Sigmoid colon (tissue), 7 donors: Measurements from ENCODE around the gene KDM1B. TPM values are rescaled to one million over a fixed set of nuclear protein-coding genes. Genes with fewer than 3 reads are reported as not detected.

Source experiments
- DNase-seq: peaks from one replicate; pipeline ENCODE4 v3.0.0-alpha.2; 2019
- H3K27ac ChIP-seq, 4 donors: fragments of 200-600 bp; sonication (generic); one replicate each; pipeline ENCODE4 v1.5.1; 2016 to 2019; ENCODE audit warnings: mild to moderate bottlenecking in 1 of 4
- H3K27me3 ChIP-seq, 3 donors: fragments of 200-600 bp; sonication (generic); one replicate each; pipeline ENCODE4 v1.5.1; 2019; ENCODE audit warnings: mild to moderate bottlenecking in 1 of 3
- H3K36me3 ChIP-seq, 4 donors: fragments of 200-600 bp; sonication (generic); one replicate each; pipeline ENCODE4 v1.5.1; 2016 to 2019
- H3K4me1 ChIP-seq, 4 donors: fragments of 200-600 bp; sonication (generic); one replicate each; pipeline ENCODE4 v1.5.1; 2017 to 2019
- H3K4me3 ChIP-seq, 4 donors: fragments of 200-600 bp; sonication (generic); one replicate each; pipeline ENCODE4 v1.5.1; 2017 to 2019; ENCODE audit warnings: mild to moderate bottlenecking in 2 of 4, moderate library complexity in 1 of 4
- H3K9me3 ChIP-seq, 4 donors: fragments of 200-600 bp in 3 of 4; sonication (generic) in 3 of 4; one replicate each; pipeline versions ENCODE4 v1.5.1 to v1.6.1; 2013 to 2019
- EP300 ChIP-seq, 4 donors: sonication (generic); formaldehyde crosslinking; IDR thresholded peaks; one replicate each; pipeline ENCODE4 v1.6.1; 2017; ENCODE audit warnings: antibody characterized with exemption in 4 of 4
- POLR2A ChIP-seq, 2 donors: fragments of 450-650 bp; IDR thresholded peaks; one replicate each; pipeline ENCODE4 v1.6.1; 2016; ENCODE audit warnings: antibody characterized with exemption in 2 of 2, mild to moderate bottlenecking in 2 of 2, moderate library complexity in 2 of 2
- POLR2AphosphoS5 ChIP-seq, 4 donors: sonication (generic); formaldehyde crosslinking; IDR thresholded peaks; one replicate each; pipeline ENCODE4 v1.6.1; 2017; ENCODE audit warnings: antibody characterized with exemption in 4 of 4
- WGBS, 2 donors: extraction: QIAGEN DNeasy Blood & Tissue Kit; methylation state at CpG; one replicate each; pipeline ENCODE4 v1.1.7; 2013; 5-methylcytosine and 5-hydroxymethylcytosine counted together
- intact Hi-C: fragments of 100-400 bp; cut with DNase I; formaldehyde crosslinking; loops from one replicate; pipeline ENCODE4 v1.15.1; 2023
- polyA plus RNA-seq, 3 donors: library from polyadenylated mRNA; stranded (reverse); fragments of 200-250 nt; gene quantifications; one replicate each; pipeline ENCODE4 v1.2.3, GENCODE V29; 2013
- total RNA-seq, 4 donors: library from RNA; depleted of rRNA; stranded (reverse); fragments of >200 nt; gene quantifications; one replicate each; pipeline ENCODE4 v1.1.0, GENCODE V29; 2016
- TF ChIP-seq, protein P1 (sequence below), 4 experiments: fragments of 450-650 bp in 3 of 4; fragments of 200-600 bp in 1 of 4; IDR thresholded peaks; one replicate each; pipeline ENCODE4 v1.5.1; 2016 to 2019; ENCODE audit warnings: antibody characterized with exemption in 4 of 4, mild to moderate bottlenecking in 3 of 4, moderate library complexity in 2 of 4
- donor health status: healthy with polysubstance abuse.
- donor health status: Bipolar disorder and iron deficiency.
- donor health status: healthy.

KDM1B gene
- total and polyA plus RNA-seq, 7 donors, result 10.2 to 32.8 (median 14.2) TPM

DNA sequence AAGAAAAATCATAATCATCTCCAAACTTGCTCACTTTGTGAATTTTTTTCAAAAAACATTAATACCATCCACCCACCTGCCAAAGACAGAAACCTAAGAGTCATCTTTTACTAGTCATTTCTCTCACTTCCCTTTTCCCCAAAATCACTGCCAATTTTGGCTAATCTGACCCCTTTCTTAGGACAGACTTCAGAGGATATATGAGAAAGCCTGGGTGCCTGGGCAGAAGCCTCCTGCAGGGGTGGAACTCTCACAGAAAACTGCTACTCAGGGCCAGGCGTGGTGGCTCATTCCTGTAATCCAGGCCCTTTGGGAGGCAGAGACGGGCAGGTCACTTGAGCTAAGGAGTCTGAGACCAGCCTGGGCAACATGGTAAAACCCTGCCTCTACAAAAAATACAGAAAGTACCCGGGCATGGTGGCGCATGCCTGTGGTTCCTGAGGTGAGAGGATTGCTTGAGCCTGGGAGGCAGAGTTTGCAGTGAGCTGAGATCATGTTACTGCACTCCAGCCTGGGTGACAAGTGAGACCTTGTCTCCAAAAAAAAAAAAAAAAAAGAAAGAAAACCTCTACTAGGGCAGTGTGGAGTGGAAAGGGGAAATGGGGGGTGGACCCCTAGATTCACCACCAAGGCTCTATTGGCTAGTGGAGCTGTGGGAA, 105.4 kb downstream of the KDM1B start:
- Histone ChIP-seq H3K9me3 (no peaks in the 10 kb centered on the region), H3K4me1 (peaks cover 0 to 42% (median 33%) of the 10 kb centered on the region in 4 donors), H3K4me3 (no peak overlapping the region), H3K36me3 (peaks cover 0 to 27% (median 12%) of the 10 kb centered on the region in 4 donors), H3K27ac (no peak overlapping the region), H3K27me3 (no peaks in the 10 kb centered on the region)
- TF ChIP-seq POLR2AphosphoS5 (IDR thresholded peaks at IDR 0.05) (no peak), EP300 (IDR thresholded peaks at IDR 0.05) (no peak), POLR2A (IDR thresholded peaks at IDR 0.05) (no peak)
- TF ChIP-seq, protein P1, sequence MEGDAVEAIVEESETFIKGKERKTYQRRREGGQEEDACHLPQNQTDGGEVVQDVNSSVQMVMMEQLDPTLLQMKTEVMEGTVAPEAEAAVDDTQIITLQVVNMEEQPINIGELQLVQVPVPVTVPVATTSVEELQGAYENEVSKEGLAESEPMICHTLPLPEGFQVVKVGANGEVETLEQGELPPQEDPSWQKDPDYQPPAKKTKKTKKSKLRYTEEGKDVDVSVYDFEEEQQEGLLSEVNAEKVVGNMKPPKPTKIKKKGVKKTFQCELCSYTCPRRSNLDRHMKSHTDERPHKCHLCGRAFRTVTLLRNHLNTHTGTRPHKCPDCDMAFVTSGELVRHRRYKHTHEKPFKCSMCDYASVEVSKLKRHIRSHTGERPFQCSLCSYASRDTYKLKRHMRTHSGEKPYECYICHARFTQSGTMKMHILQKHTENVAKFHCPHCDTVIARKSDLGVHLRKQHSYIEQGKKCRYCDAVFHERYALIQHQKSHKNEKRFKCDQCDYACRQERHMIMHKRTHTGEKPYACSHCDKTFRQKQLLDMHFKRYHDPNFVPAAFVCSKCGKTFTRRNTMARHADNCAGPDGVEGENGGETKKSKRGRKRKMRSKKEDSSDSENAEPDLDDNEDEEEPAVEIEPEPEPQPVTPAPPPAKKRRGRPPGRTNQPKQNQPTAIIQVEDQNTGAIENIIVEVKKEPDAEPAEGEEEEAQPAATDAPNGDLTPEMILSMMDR (IDR thresholded peaks at IDR 0.05), result no peak
- intact Hi-C loops, result loop anchor here (5.0 kb wide), 1 partner anchor 48 kb away; no protein-coding TSS in a partner anchor
- 47 to 53% methylated on average over 4 of the region's 4 CpGs for WGBS, 2 donors
- DNase-seq, result no peak

DNA sequence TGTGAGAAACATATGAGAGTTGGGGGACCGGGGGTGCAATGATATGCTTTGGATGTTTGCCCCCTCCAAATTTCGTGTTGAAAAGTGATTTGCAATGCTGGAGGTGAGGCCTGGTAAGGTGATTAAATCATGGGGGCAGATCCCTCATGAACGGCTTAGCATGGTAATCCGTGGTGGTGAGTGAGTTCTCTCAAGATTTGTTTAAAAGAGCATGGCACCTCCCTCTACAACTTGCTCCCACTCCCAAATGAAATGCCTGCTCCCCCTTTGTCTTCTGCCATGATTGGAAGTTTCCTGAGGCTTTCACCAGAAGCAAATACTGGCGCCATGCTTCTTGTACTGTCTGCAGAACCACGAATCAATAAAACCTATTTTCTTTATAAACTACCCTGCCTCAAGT, 106.7 kb downstream of the KDM1B start:
- H3K4me1 ChIP-seq, result peaks cover 0 to 42% (median 33%) of the 10 kb centered on the region in 4 donors
- intact Hi-C loops, result loop anchor here (5.0 kb wide), 1 partner anchor 50 kb away; no protein-coding TSS in a partner anchor

DNA sequence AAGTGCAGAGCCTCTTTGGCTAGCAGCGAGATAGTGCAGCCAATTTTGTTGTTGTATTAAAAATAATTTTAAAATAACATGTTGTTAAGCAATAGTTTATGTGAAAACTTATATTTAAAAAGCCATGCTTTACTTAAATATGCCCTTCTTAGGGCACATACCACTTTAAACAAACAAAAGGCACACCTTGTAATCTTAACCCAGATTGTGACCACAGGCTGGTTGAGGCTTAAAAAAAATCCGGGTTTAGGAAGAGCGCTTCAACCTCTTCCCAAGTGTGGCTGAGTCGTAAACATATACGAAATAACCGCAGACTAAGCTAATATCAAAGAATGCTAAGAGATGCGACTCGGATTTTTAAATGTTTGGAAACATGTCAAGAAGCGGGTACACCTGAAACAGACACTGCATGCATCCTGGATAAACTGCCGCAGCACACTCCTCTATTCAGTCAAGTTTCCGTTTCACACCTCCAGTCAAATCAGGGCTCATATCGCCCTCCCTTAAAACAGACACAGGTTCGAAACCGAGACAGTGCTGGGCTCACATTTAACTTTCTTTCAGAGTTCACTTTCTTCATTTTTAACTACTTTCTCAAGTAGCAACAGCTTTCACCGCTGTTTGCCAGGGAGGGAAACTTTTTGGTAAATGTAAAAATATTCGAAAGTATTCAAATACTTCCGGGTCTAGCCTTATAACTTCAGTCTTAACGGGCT, 107.6 kb downstream of the KDM1B start:
- Histone ChIP-seq H3K27me3 (no peaks in the 10 kb centered on the region), H3K9me3 (no peaks in the 10 kb centered on the region), H3K4me3 (peak overlapping the region; percentile 69 to 93 (median 74)), H3K4me1 (peaks cover 0 to 42% (median 33%) of the 10 kb centered on the region in 4 donors), H3K36me3 (peaks cover 0 to 4% (median 0%) of the 10 kb centered on the region in 4 donors), H3K27ac (peak overlapping the region; percentile 95 to 100 (median 98))
- intact Hi-C loops, result loop anchor here (5.0 kb wide), 1 partner anchor 51 kb away; no protein-coding TSS in a partner anchor
- TF ChIP-seq POLR2AphosphoS5 (IDR thresholded peaks at IDR 0.05) (no peak), POLR2A (IDR thresholded peaks at IDR 0.05) (no peak), EP300 (IDR thresholded peaks at IDR 0.05) (no peak)
- TF ChIP-seq, protein P1 (IDR thresholded peaks at IDR 0.05), result no peak
- 3 to 5% methylated on average over 18 of the region's 18 CpGs for WGBS, 2 donors
- DNase-seq, result no peak

More for the DNA sequence above, 106.7 kb downstream of the KDM1B start:
- 78% methylated on average over 6 of the region's 6 CpGs for WGBS, 2 donors
- Histone ChIP-seq H3K27ac (no peak overlapping the region), H3K4me3 (no peak overlapping the region), H3K27me3 (no peaks in the 10 kb centered on the region), H3K9me3 (no peaks in the 10 kb centered on the region), H3K36me3 (peaks cover 0 to 14% (median 7%) of the 10 kb centered on the region in 4 donors)
- no peak for DNase-seq
- TF ChIP-seq EP300 (IDR thresholded peaks at IDR 0.05), result no peak
- TF ChIP-seq, protein P1 (IDR thresholded peaks at IDR 0.05), result no peak
- no peak for TF ChIP-seq POLR2A (IDR thresholded peaks at IDR 0.05)
- TF ChIP-seq POLR2AphosphoS5 (IDR thresholded peaks at IDR 0.05), result no peak

DNA sequence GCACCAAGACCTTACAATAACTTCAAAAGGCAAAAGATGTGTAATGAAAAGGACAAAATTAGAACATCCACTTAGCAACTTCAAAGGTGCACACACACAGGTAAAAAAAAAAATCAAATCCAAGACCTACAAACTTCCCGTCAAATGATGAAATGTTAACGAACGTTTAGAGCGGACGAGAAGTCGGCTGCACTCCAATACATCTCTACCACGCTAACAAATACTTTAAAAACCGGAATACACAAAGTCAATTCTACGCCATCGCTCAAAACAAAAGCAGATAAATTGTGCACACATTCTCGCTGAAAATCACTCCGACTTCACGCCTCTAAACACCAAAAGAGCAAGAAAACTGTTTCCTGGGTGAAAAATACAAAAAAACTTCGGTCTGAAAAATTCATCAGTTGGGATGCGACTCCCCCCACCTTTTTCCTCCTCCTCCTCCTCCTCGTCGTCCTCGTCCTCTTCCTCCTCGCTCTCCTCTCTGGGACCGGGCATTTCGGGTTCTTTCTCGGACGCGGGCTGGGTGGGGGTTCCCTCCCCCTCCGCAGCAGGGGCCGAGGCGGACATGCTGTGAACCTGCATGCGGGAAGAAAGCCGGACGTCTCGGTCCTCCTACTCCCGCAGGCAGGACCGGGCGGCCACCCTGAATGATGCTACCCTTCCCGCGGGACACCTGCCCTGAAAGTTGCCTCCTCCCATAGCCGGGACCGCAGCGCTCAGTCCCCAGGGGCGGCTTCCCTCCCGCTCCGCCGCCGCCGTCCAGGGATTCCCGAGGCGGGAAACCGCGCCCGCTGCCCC, 108.4 kb downstream of the KDM1B start:
- peak overlapping the region; percentile 69 to 93 (median 74) for H3K4me3 ChIP-seq
- TF ChIP-seq POLR2AphosphoS5 (IDR thresholded peaks at IDR 0.05) (peak in 1 of 4 donors; percentile 4), POLR2A (IDR thresholded peaks at IDR 0.05) (no peak)
- TF ChIP-seq, protein P1 (IDR thresholded peaks at IDR 0.05), result no peak
- H3K9me3 ChIP-seq, result no peaks in the 10 kb centered on the region
- H3K4me1 ChIP-seq, result peaks cover 0 to 41% (median 32%) of the 10 kb centered on the region in 4 donors
- no peaks in the 10 kb centered on the region for H3K27me3 ChIP-seq
- 0% methylated on average over 50 of the region's 50 CpGs for WGBS, 2 donors
- intact Hi-C loops, result loop anchor here (2.0 to 5.0 kb wide), 2 partner anchors 51 to 109 kb away; partner anchors contain the start of genes KDM1B and TPMT
- no peak for DNase-seq
- H3K36me3 ChIP-seq, result no peaks in the 10 kb centered on the region
- H3K27ac ChIP-seq, result peak overlapping the region; percentile 95 to 100 (median 98)
